WTC11 (cell line): ENCODE results near the gene TREML4.

ENCODE experiments used
- ATF3 ChIP-seq: sonication (generic); formaldehyde crosslinking; conservative IDR thresholded peaks from 2 replicates; pipeline ENCODE4 v1.8.1; 2022; ENCODE audit warnings: mild to moderate bottlenecking, missing genetic modification reagents
- IRF2 ChIP-seq: sonication (generic); formaldehyde crosslinking; IDR thresholded peaks from 2 replicates; pipeline ENCODE4 v1.8.0; 2022; ENCODE audit warnings: low read depth, missing genetic modification reagents, borderline replicate concordance
- MAX ChIP-seq: sonication (generic); formaldehyde crosslinking; IDR thresholded peaks from 2 replicates; pipeline ENCODE4 v1.8.0; 2022; ENCODE audit warnings: mild to moderate bottlenecking, missing genetic modification reagents
- USF2 ChIP-seq: sonication (generic); formaldehyde crosslinking; IDR thresholded peaks from 2 replicates; pipeline ENCODE4 v1.8.1; 2023; ENCODE audit warnings: mild to moderate bottlenecking, missing genetic modification reagents, moderate library complexity
- ZBTB21 ChIP-seq: sonication (generic); formaldehyde crosslinking; IDR thresholded peaks from 2 replicates; pipeline ENCODE4 v1.8.1; 2023; ENCODE audit warnings: mild to moderate bottlenecking, missing genetic modification reagents, borderline replicate concordance
- ZNF138 ChIP-seq: sonication (generic); formaldehyde crosslinking; conservative IDR thresholded peaks from 2 replicates; pipeline ENCODE4 v1.8.1; 2022; ENCODE audit warnings: mild to moderate bottlenecking, moderate library complexity, missing genetic modification reagents
- TF ChIP-seq, protein P1 (sequence below): fragments of 200-600 bp; IDR thresholded peaks from 2 replicates; pipeline ENCODE4 v1.8.0; 2022; ENCODE audit warnings: antibody characterized with exemption
- TF ChIP-seq, protein P2 (sequence below): sonication (generic); formaldehyde crosslinking; IDR thresholded peaks from 2 replicates; pipeline ENCODE4 v1.8.1; 2023; ENCODE audit warnings: mild to moderate bottlenecking, missing genetic modification reagents, moderate library complexity

- TF ChIP-seq, protein P1, sequence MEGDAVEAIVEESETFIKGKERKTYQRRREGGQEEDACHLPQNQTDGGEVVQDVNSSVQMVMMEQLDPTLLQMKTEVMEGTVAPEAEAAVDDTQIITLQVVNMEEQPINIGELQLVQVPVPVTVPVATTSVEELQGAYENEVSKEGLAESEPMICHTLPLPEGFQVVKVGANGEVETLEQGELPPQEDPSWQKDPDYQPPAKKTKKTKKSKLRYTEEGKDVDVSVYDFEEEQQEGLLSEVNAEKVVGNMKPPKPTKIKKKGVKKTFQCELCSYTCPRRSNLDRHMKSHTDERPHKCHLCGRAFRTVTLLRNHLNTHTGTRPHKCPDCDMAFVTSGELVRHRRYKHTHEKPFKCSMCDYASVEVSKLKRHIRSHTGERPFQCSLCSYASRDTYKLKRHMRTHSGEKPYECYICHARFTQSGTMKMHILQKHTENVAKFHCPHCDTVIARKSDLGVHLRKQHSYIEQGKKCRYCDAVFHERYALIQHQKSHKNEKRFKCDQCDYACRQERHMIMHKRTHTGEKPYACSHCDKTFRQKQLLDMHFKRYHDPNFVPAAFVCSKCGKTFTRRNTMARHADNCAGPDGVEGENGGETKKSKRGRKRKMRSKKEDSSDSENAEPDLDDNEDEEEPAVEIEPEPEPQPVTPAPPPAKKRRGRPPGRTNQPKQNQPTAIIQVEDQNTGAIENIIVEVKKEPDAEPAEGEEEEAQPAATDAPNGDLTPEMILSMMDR = no peak
- TF ChIP-seq MAX (CRISPR knock-in tag) (no peak), IRF2 (CRISPR knock-in tag) (no peak), USF2 (no peak), ZBTB21 (CRISPR knock-in tag) (no peak), ATF3 (CRISPR knock-in tag) (no peak), ZNF138 (CRISPR knock-in tag) (no peak)
- TF ChIP-seq, protein P2, sequence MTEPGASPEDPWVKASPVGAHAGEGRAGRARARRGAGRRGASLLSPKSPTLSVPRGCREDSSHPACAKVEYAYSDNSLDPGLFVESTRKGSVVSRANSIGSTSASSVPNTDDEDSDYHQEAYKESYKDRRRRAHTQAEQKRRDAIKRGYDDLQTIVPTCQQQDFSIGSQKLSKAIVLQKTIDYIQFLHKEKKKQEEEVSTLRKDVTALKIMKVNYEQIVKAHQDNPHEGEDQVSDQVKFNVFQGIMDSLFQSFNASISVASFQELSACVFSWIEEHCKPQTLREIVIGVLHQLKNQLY = no peak
Observed at GRCh38 chr6:41215777-41216176, 12.4 kb upstream of the TREML4 start.
